CD4-positive, alpha-beta T cell (primary cell): Measurements from ENCODE around the gene GRIA3. TPM values are rescaled to one million over a fixed set of nuclear protein-coding genes. Genes with fewer than 3 reads are reported as not detected.

ENCODE experiments used
- ATAC-seq: fragments of 200-7000 bp; cut with Tn5 transposase; one replicate; pipeline ENCODE4 v1.10.0; 2022; ENCODE audit warnings: mild to moderate bottlenecking; ENCODE audit not compliant: poor library complexity
- CTCF ChIA-PET: fragments of 350-600 bp; sonication (Branson Sonifier 250); formaldehyde crosslinking; loops from one replicate; lab custom pipeline; 2021; ENCODE audit warnings: antibody characterized with exemption, inconsistent platforms; lab: Charles Lee
- POLR2A ChIA-PET: fragments of 350-600 bp; sonication (Branson Sonifier 250); formaldehyde crosslinking; loops from one replicate; lab custom pipeline; 2021; ENCODE audit warnings: antibody characterized with exemption, inconsistent platforms; lab: Charles Lee
- DNase-seq, 14 experiments: peaks; one replicate each; pipeline ENCODE4 v3.0.0-alpha.2; 2013 to 2020; ENCODE audit warnings: mixed read lengths in 2 of 14
- H3K27ac ChIP-seq, 2 donors: one replicate each; pipeline versions ENCODE4 v1.5.1 to v1.7.0; 2013; ENCODE audit warnings: low read length in 2 of 2, low read depth in 1 of 2, mild to moderate bottlenecking in 1 of 2
- H3K27me3 ChIP-seq, 2 experiments: 1 replicate in 1 of 2; 2 replicates in 1 of 2; pipeline versions ENCODE4 v1.6.1 to v1.7.0; 2013; ENCODE audit warnings: low read length in 2 of 2, control low read depth in 1 of 2, mild to moderate bottlenecking in 1 of 2, moderate library complexity in 1 of 2; ENCODE audit not compliant: insufficient read depth in 2 of 2, control insufficient read depth in 1 of 2
- H3K36me3 ChIP-seq: one replicate; pipeline ENCODE4 v1.6.1; 2013; ENCODE audit warnings: low read length, control low read depth; ENCODE audit not compliant: insufficient read depth
- H3K4me1 ChIP-seq: one replicate; pipeline ENCODE4 v1.6.1; 2013; ENCODE audit warnings: low read length, control low read depth; ENCODE audit not compliant: insufficient read depth
- H3K4me3 ChIP-seq: one replicate; pipeline ENCODE4 v1.5.1; 2013; ENCODE audit warnings: mild to moderate bottlenecking, low read length, moderate library complexity
- H3K9me3 ChIP-seq, 2 experiments: 1 replicate in 1 of 2; 2 replicates in 1 of 2; pipeline versions ENCODE4 v1.6.1 to v1.7.0; 2013; ENCODE audit warnings: low read length in 2 of 2, mild to moderate bottlenecking in 2 of 2, control low read depth in 1 of 2, moderate library complexity in 1 of 2; ENCODE audit not compliant: control insufficient read depth in 1 of 2, insufficient read depth in 1 of 2
- H3K27ac Mint-ChIP-seq: one replicate; pipeline ENCODE4 v1.8.0; 2020; ENCODE audit warnings: mixed read lengths
- H3K27me3 Mint-ChIP-seq: one replicate; pipeline ENCODE4 v1.8.0; 2021; ENCODE audit warnings: mixed read lengths
- H3K36me3 Mint-ChIP-seq: one replicate; pipeline ENCODE4 v1.8.0; 2021; ENCODE audit warnings: low read depth, mixed read lengths
- H3K4me1 Mint-ChIP-seq: one replicate; pipeline ENCODE4 v1.8.0; 2021; ENCODE audit warnings: low read depth, mixed read lengths
- H3K4me3 Mint-ChIP-seq: one replicate; pipeline ENCODE4 v1.8.0; 2020; ENCODE audit warnings: mild to moderate bottlenecking, mixed read lengths
- H3K9me3 Mint-ChIP-seq: one replicate; pipeline ENCODE4 v1.8.0; 2020; ENCODE audit warnings: mixed read lengths
- CTCF ChIP-seq: fragments of 200-600 bp; IDR thresholded peaks from one replicate; pipeline ENCODE4 v1.8.0; 2022; ENCODE audit warnings: antibody characterized with exemption, mild to moderate bottlenecking
- intact Hi-C, 2 experiments: fragments of 100-400 bp; cut with DNase I in 1 of 2; cut with micrococcal nuclease in 1 of 2; formaldehyde crosslinking; loops; one replicate each; pipeline versions ENCODE4 v1.15.1 to v1.9.0; 2023 to 2025; cut with DNase I, micrococcal nuclease
- total RNA-seq, 174 experiments: library from RNA in 2 of 174; stranded (reverse) in 2 of 174; gene quantifications; one replicate each; pipeline ENCODE4 v1.2.3 and lab custom pipeline; 2021 to 2026

Gene GRIA3
- total RNA-seq, 2 experiments from 2014 or later = not detected

DNA sequence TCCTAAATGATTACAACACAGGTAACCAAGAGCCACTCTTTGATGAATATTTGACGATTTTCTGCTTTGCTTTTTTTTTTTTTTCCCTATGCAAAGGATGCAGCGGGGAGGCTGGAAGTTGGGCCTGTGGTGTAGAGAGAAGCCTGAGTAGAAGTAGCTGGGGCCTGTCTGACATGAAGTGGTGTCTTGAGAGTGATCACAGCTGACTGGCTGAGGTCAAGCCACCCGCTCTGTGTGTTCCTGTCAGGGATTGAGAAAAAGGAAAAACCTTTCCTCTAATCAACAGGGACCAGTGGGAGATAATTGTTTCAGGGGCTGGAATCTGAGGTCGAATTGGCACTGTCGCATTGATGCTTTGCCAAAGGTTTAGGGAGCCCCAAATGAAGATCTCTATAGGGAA, 258.7 kb downstream of the GRIA3 start:
- POLR2A ChIA-PET = no interaction called here
- ATAC-seq = no peak
- H3K4me1 Mint-ChIP-seq = no peaks in the 10 kb centered on the region

DNA sequence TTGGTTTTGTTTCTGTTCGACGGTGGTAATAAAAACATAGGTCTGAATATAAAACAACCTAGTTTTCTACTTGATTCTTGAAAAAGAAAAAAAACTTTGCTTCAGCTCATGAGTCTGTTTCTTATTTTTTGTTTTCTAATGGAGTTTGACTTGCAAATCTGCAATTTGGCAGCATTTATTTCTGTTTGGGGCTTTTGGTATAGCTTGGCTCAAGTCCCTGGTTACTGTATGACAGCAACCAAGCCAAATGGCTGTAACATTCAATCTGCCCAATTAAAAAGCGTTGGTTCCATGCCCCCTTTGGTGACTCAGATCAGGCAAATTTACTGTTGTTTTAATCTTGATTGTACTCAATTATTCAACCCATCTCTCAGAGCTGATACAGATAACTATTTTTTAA, 263.4 kb downstream of the GRIA3 start:
- no peak for DNase-seq
- intact Hi-C loops = no loop called here
- Mint-ChIP-seq H3K4me3 (no peak overlapping the region), H3K27ac (no peak overlapping the region), H3K27me3 (no peaks in the 10 kb centered on the region), H3K36me3 (no peaks in the 10 kb centered on the region), H3K9me3 (no peaks in the 10 kb centered on the region), H3K4me1 (no peaks in the 10 kb centered on the region)
- CTCF ChIA-PET = no interaction called here
- Histone ChIP-seq H3K4me3 (no peak overlapping the region), H3K9me3 (no peaks in the 10 kb centered on the region), H3K4me1 (no peaks in the 10 kb centered on the region), H3K36me3 (no peaks in the 10 kb centered on the region), H3K27me3 (no peaks in the 10 kb centered on the region), H3K27ac (no peak overlapping the region)
- no peak for ATAC-seq
- TF ChIP-seq CTCF = no peak
- POLR2A ChIA-PET = no interaction called here

More for the DNA sequence above, 258.7 kb downstream of the GRIA3 start:
- H3K27me3 ChIP-seq = no peaks in the 10 kb centered on the region
- CTCF ChIA-PET = no interaction called here
- H3K27ac Mint-ChIP-seq = no peak overlapping the region
- H3K36me3 ChIP-seq = no peaks in the 10 kb centered on the region
- H3K36me3 Mint-ChIP-seq = no peaks in the 10 kb centered on the region
- intact Hi-C loops = no loop called here
- H3K9me3 Mint-ChIP-seq = no peaks in the 10 kb centered on the region
- H3K9me3 ChIP-seq = no peaks in the 10 kb centered on the region
- no peak for TF ChIP-seq CTCF
- no peak overlapping the region for H3K4me3 ChIP-seq
- no peaks in the 10 kb centered on the region for H3K4me1 ChIP-seq
- no peak overlapping the region for H3K27ac ChIP-seq
- no peak overlapping the region for H3K4me3 Mint-ChIP-seq
- DNase-seq = no peak
- H3K27me3 Mint-ChIP-seq = no peaks in the 10 kb centered on the region

GRCh38 chrX:123449335-123449734, 265.3 kb downstream of the GRIA3 start:
- Histone ChIP-seq H3K27ac (no peak overlapping the region), H3K9me3 (no peaks in the 10 kb centered on the region), H3K27me3 (no peaks in the 10 kb centered on the region), H3K4me1 (no peaks in the 10 kb centered on the region), H3K36me3 (no peaks in the 10 kb centered on the region), H3K4me3 (no peak overlapping the region)
- intact Hi-C loops = no loop called here
- no peak for ATAC-seq
- Mint-ChIP-seq H3K9me3 (no peaks in the 10 kb centered on the region), H3K4me3 (no peak overlapping the region), H3K27ac (no peak overlapping the region), H3K4me1 (no peaks in the 10 kb centered on the region), H3K36me3 (no peaks in the 10 kb centered on the region), H3K27me3 (no peaks in the 10 kb centered on the region)
- no peak for TF ChIP-seq CTCF
- ChIA-PET POLR2A (no interaction called here), CTCF (no interaction called here)
- DNase-seq = no peak
